ENCODE data around the gene AKAP1.

The AKAP1 gene

GRCh38 chr17:57135026-57135788 lies 50.2 kb downstream of the AKAP1 start:
- DNase-seq, result no peak

DNA sequence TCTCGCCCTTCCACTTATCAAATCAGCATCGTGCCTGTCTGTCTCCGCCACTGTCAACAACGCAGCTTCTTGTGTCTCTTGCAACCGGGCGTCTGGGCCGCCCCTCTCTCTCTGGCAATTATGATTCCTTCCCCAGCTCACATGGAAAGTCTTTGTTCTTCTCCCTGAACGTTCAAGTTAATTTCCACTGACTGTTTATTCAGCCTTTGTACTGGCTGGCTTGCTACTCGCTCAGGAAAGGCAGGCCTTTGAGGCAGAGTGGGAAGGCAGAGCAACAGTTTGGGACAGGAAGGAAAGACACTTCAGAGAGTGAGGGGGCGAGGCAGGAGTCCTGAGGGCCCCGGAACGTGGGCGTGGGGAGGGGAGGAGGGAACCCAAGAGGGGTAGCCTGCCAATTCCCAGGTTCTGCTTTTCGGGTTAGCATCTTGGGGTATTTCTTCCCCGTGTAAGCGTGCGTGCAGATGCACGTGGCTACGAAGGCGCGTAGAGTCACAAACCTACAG lies 50.8 kb downstream of the AKAP1 start:
- DNase-seq, result peak; percentile 51

DNA sequence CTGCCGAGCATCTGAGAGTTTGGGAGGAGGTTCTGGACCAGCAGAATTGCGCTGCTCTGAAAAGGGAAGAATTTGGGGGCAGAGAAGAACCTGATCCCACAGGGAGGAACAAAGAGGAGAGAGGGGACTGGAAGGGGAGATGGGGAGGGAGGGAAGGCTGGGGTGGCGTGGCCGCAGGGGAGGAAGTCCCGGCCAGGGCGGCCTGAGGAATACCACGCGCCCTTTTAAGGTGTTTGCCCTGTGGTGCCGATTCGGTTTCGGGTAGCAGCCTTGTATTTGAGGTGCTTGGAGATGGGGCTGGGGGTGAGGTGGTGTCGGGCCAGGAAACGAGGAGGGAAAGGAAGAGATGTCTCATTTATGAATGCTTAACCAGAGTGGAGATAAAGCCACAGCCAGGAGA lies 51.3 kb downstream of the AKAP1 start:
- no peak for DNase-seq

- no peak for DNase-seq
Measured at GRCh38 chr17:57138030-57138911, 53.2 kb downstream of the AKAP1 start.

DNA sequence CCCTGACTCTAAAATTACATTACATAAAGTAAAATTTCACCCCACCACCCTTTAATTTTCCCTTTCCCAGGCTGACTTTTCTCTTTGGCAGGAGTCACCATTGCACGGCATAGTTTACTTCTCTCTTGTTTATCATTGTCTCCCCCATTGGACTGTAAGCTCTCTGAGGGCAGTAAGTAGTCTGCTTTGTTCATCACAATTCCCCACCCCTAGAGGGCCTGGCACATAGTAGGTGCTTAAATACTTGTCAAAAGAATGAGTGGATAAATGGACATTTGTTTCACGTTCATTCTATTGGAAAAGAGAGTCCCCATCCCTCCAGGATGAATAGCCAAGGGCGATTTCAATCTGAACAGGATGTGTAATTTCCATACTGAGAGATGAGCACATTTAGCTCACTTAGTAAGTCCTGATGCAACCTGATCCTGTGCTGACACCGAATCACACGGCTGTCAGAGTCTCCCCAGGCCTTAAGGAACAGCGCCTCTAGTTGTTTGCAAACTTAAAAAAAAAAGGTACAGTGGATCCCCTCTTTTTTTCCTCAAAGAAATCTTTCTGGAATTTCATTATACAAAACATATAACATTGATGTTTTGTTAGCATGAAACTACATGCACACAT lies 54.0 kb downstream of the AKAP1 start:
- DNase-seq, result no peak

DNA sequence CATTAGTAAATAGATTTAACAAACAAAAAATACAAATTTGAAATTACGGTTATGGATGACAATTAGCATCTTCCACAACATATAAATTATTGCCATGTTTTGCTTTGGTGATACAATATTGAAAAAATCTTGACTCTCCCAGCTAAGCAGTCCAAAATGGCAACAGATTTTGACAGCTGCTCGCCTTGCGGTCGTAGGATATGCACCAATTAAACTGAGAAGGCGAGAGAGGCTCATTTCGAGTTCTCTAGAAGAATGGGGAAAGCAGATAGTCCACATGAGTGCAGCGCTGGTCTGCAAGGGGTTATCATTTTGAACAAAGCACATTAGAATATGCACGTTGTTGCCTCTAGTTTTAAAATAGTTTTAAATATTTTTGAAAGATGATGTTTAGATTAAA lies 55.3 kb downstream of the AKAP1 start:
- no peak for DNase-seq

DNA sequence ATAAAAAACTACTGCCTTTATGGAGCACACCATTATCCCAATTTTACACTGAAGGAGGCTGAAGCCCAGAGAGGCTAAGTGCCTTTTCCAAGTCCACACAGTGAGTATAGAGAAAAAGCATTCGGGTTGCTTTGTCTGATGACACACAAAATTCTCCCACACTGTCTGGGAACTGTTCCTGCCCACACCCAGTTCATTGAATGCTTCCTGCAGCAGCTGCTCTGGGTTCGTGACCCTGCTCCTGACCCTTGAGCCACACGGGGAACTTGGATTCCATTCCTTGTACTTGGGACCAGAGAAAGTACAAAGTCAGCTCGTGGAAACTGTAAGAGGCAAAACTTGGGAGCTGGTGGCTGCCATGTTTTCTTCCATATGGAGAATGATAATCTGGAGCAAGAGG lies 57.9 kb downstream of the AKAP1 start:
- no peak for DNase-seq

GRCh38 chr17:57143361-57143760 lies 58.3 kb downstream of the AKAP1 start:
- DNase-seq, result no peak

GRCh38 chr17:57143919-57144318 lies 58.9 kb downstream of the AKAP1 start:
- no peak for DNase-seq

DNA sequence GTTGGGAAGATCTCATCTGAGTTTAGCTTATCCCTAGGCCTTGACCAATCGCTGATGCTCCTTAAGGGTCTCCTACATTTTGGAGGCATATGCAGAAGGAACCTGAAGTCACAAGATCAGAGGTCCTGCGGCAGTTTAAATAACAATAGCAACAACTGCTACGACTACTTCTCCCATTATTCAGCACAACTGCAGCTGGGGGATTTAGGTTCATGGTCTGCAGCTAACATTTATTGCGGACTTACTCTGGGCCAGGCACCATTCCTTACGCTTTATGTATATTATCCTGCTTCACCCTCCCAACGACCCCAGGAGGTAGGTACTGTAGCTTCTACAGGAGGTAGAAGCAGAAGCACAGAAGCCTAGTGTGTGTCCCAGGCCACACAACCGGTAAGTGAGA lies 59.5 kb downstream of the AKAP1 start:
- DNase-seq, result no peak

GRCh38 chr17:57145347-57145746 lies 60.3 kb downstream of the AKAP1 start:
- no peak for DNase-seq

GRCh38 chr17:57146273-57146672 lies 61.2 kb downstream of the AKAP1 start:
- DNase-seq, result no peak

- DNase-seq, result no peak
Measured at GRCh38 chr17:57151798-57152197, 66.8 kb downstream of the AKAP1 start.

GRCh38 chr17:57152967-57153528 lies 68.0 kb downstream of the AKAP1 start:
- no peak for DNase-seq

- peak; percentile 5 for DNase-seq
Measured at GRCh38 chr17:57154921-57155320, 69.9 kb downstream of the AKAP1 start.

- no peak for DNase-seq
Measured at GRCh38 chr17:57158325-57158724, 73.3 kb downstream of the AKAP1 start.

- no peak for DNase-seq
Measured at GRCh38 chr17:57158795-57159194, 73.7 kb downstream of the AKAP1 start.

DNA sequence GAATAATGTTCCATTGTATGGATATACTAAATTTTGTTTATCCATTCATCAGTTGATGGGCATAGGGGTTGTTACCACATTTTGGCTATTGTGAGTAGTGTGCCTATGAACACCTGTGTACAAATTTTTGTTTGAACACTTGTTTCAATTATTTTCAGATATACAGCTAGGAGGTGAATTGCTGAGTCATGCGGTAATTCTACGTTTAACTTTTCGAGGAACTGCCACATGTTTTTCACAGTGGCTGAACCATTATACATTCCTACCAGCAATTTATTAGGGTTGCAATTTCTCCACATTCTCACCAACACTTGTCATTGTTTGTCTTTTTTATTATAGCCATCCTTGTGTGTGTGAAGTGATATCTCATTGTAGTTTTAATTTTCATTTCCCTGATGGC lies 75.6 kb downstream of the AKAP1 start:
- no peak for DNase-seq

GRCh38 chr17:57164814-57165213 lies 79.8 kb downstream of the AKAP1 start:
- DNase-seq, result no peak

DNA sequence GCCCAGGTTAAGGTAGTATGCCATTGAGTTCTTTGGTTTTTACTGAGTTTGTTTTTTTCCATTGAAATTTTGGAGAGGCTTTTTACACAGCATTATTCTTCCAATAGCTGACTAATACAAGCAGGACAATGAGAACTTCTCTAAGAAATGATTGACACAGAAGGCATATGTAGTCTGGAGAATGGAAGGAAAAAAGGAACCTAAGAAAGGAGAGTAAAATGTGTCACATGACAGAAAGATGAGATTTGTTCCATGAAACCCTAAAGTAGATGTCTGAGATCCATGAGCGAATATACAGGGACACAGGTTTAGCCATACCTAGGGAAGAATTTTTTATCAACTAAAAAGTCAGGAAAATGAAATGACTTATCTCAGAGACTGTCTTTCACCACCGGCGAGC lies 80.7 kb downstream of the AKAP1 start:
- DNase-seq, result no peak

GRCh38 chr17:57166803-57167202 lies 81.8 kb downstream of the AKAP1 start:
- no peak for DNase-seq

- DNase-seq, result no peak
Measured at GRCh38 chr17:57168695-57169094, 83.6 kb downstream of the AKAP1 start.

DNA sequence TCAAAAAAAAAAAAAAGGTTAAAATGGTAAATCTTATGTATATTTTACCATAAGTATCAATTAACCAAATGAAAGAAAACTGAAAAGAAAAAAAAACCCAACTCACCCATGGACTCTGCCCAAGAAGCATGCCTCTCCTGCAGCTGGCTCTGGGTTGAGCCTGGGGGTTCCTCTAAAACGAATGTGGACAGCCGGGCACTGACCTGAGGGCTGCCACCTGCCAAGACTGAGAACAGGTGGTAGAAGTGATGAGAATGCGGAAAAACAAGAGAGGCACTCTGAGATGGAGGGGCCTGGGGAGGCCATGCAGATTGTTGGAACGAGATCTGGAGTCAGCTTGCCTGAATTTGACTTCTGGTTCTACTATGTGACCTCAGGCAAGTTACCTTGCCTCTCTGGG lies 85.8 kb downstream of the AKAP1 start:
- no peak for DNase-seq

Data from GDM1 (cell line).